ENCODE results near the gene ZFYVE28. TPM values are rescaled to one million over a fixed set of nuclear protein-coding genes. Genes with fewer than 3 reads are reported as not detected.

ZFYVE28 gene
- total RNA-seq, 1 donor from 2014 or later: 16.6 TPM

DNA sequence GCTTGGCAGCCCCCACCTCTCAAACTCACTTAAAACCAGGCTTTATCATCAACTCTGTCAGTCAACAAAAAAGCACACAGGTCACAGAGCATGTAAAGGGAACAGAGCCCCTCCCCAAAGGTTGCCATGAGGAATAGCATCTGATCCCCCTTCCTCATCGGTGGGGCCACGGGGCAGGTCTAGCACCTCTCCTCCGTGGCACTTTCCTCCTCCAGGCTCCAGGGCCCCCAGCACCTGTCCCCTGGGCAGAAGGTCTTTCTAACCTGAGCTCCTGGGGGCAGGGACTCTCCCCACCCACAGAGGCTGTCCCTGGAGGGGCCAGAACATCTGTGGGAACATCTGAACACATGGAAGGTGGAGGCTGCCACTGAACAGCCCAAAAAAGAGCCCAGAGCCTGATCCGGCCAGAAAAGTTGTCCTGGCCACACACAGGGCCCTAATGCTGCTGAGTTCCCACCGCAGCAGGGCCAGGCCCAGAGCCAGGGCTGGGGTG lies 65.7 kb downstream of the ZFYVE28 start:
- ATAC-seq: no peak
- intact Hi-C loops (cut with DNase I): no loop called here
- no peak overlapping the region for H3K27ac ChIP-seq
- no peaks in the 10 kb centered on the region for H3K27me3 ChIP-seq
- no peaks in the 10 kb centered on the region for H3K4me1 ChIP-seq
- no peak overlapping the region for H3K4me3 ChIP-seq
- TF ChIP-seq, protein P1, sequence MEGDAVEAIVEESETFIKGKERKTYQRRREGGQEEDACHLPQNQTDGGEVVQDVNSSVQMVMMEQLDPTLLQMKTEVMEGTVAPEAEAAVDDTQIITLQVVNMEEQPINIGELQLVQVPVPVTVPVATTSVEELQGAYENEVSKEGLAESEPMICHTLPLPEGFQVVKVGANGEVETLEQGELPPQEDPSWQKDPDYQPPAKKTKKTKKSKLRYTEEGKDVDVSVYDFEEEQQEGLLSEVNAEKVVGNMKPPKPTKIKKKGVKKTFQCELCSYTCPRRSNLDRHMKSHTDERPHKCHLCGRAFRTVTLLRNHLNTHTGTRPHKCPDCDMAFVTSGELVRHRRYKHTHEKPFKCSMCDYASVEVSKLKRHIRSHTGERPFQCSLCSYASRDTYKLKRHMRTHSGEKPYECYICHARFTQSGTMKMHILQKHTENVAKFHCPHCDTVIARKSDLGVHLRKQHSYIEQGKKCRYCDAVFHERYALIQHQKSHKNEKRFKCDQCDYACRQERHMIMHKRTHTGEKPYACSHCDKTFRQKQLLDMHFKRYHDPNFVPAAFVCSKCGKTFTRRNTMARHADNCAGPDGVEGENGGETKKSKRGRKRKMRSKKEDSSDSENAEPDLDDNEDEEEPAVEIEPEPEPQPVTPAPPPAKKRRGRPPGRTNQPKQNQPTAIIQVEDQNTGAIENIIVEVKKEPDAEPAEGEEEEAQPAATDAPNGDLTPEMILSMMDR (IDR thresholded peaks at IDR 0.05): no peak
- H3K9me3 ChIP-seq: no peaks in the 10 kb centered on the region
- no peak for DNase-seq
- H3K36me3 ChIP-seq: no peaks in the 10 kb centered on the region

DNA sequence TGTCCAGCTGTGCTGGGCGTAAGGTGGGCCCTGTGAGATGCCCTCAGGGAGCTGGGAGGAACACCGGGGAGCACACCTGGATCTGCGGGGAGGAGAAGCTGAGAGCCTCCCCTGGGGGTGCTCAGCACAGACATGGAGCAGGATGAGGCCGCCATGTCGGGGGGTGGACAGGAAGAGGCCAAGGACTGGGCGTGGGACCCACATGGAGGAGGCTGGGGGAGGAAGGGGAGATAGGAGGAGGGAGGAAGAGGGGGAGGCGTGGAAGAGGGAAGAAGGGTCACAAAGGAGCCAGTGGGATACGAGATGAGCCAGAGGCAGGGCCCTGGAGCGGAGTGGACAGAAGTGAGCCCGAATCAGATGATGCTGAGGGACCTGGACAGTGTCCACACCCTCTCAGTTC lies 66.3 kb downstream of the ZFYVE28 start:
- Histone ChIP-seq H3K27me3 (no peaks in the 10 kb centered on the region), H3K36me3 (no peaks in the 10 kb centered on the region), H3K4me3 (no peak overlapping the region), H3K4me1 (no peaks in the 10 kb centered on the region), H3K27ac (no peak overlapping the region), H3K9me3 (no peaks in the 10 kb centered on the region)
- intact Hi-C loops (cut with DNase I): no loop called here
- DNase-seq: peak; percentile 42
- ATAC-seq: peak; percentile 32
- TF ChIP-seq, protein P1 (IDR thresholded peaks at IDR 0.05): no peak

DNA sequence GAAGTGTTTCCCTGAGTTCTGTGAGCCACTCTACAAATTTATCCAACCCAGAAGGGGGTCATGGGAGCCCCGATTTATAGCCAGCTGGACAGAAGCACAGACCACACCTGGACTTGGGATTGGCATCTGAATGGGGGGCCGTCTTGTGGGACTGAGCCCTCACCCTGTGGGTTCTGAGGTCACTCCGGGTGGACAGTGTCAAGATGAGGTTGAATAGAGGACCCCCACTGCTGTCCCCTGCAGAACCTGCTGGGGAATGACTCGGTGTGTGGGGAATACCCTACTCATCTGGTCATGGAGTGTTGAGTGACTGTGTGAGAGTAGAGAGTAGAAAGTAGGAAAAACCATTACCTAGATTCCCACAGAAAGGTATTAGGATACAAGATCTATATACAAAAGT lies 67.5 kb downstream of the ZFYVE28 start:
- no peaks in the 10 kb centered on the region for H3K4me1 ChIP-seq
- no peak overlapping the region for H3K27ac ChIP-seq
- H3K4me3 ChIP-seq: no peak overlapping the region
- H3K36me3 ChIP-seq: no peaks in the 10 kb centered on the region
- intact Hi-C loops (cut with DNase I): no loop called here
- ATAC-seq (no peak), DNase-seq (peak; percentile 27)
- H3K27me3 ChIP-seq: no peaks in the 10 kb centered on the region
- H3K9me3 ChIP-seq: no peaks in the 10 kb centered on the region
- TF ChIP-seq, protein P1 (IDR thresholded peaks at IDR 0.05): no peak

DNA sequence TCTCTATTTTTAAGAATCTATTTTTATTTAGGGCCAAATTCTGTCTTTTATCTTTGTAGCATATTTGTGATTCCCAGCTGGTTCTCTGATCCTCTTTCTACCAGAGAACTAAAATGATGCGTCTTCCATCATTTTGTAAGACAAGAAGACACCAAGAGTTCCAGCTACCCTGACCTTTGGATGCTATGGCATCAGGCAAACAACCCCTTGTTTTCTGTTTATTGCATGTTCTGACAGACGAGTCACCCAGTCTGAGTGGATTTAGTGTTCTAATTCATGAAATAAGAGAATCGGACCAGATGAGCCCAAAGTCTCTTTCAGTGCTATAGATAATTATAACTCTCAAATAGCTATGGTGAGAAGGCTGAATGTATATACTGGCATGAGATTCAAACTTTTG lies 69.7 kb downstream of the ZFYVE28 start:
- no peak for ATAC-seq
- Histone ChIP-seq H3K36me3 (no peaks in the 10 kb centered on the region), H3K9me3 (no peaks in the 10 kb centered on the region), H3K4me3 (no peak overlapping the region), H3K27ac (no peak overlapping the region), H3K4me1 (no peaks in the 10 kb centered on the region), H3K27me3 (no peaks in the 10 kb centered on the region)
- no peak for DNase-seq
- TF ChIP-seq, protein P1 (IDR thresholded peaks at IDR 0.05): no peak
- intact Hi-C loops (cut with DNase I): no loop called here

DNA sequence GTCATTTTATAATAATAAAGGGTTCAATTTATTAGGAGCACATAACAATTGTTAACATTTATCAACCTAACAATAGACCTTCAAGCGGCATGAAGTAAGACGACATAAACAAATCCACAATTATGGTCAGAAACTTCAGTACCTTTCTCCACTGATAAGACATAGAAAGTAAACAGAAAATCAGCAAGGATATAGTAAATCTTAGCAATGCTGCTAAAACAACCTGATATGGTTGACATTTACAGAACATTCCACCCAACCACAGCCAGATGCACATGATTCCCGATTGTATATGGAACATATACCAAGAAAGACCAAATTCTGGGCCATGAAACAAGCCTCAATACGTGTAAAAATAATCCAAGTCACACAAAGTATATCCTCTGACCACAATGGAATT lies 71.3 kb downstream of the ZFYVE28 start:
- H3K4me3 ChIP-seq: no peak overlapping the region
- TF ChIP-seq, protein P1 (IDR thresholded peaks at IDR 0.05): no peak
- ATAC-seq: no peak
- H3K27ac ChIP-seq: no peak overlapping the region
- H3K9me3 ChIP-seq: no peaks in the 10 kb centered on the region
- H3K4me1 ChIP-seq: no peaks in the 10 kb centered on the region
- no peaks in the 10 kb centered on the region for H3K36me3 ChIP-seq
- intact Hi-C loops (cut with DNase I): no loop called here
- no peak for DNase-seq
- H3K27me3 ChIP-seq: no peaks in the 10 kb centered on the region

DNA sequence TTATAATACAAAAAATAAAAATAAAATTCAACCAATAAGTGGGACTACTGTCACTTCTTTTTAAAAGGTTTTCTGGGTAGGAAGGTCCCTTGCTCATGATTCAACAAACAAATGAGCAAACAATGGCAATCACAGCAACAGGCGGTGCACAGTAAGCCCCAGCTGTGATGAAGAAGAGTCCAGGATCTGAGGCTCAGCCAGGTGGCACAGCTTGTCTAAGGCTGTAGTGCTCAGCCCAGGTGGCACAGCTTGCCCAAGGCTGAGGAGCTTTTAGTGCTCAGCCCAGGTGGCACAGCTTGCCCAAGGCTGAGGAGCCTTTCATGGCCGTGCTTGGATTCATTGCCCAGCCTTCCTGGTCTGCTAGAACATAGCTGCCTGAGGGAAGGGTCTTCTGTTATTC lies 75.0 kb downstream of the ZFYVE28 start:
- TF ChIP-seq, protein P1 (IDR thresholded peaks at IDR 0.05): no peak
- H3K27me3 ChIP-seq: no peaks in the 10 kb centered on the region
- no peak for ATAC-seq
- H3K36me3 ChIP-seq: no peaks in the 10 kb centered on the region
- peak; percentile 26 for DNase-seq
- no peaks in the 10 kb centered on the region for H3K4me1 ChIP-seq
- intact Hi-C loops (cut with DNase I): no loop called here
- H3K27ac ChIP-seq: no peak overlapping the region
- H3K4me3 ChIP-seq: no peak overlapping the region
- no peaks in the 10 kb centered on the region for H3K9me3 ChIP-seq
